Endothelial cell of umbilical vein (primary cell): ENCODE measurements around the gene INCENP.

ENCODE experiments used
- CTCF ChIP-seq, 2 donors: IDR thresholded peaks; 1 replicate in 1 of 2; 2 replicates in 1 of 2; pipeline ENCODE4 v1.5.1; 2011; ENCODE audit warnings: low read length in 2 of 2, mild to moderate bottlenecking in 2 of 2, moderate library complexity in 2 of 2, control low read depth in 1 of 2, inconsistent platforms in 1 of 2, low read depth in 1 of 2; ENCODE audit not compliant: insufficient read depth in 1 of 2; ENCODE audit errors: extremely low read depth in 1 of 2
- EZH2 ChIP-seq: IDR thresholded peaks from 2 replicates; pipeline ENCODE4 v1.6.1; 2012; ENCODE audit warnings: borderline replicate concordance, low read depth, mild to moderate bottlenecking, moderate library complexity, low read length, inconsistent platforms; ENCODE audit not compliant: severe bottlenecking
- JUN ChIP-seq: IDR thresholded peaks from 2 replicates; pipeline ENCODE4 v1.6.1; 2011; ENCODE audit warnings: borderline replicate concordance, low read depth; ENCODE audit not compliant: insufficient read length, insufficient read depth
- POLR2A ChIP-seq: IDR thresholded peaks from 2 replicates; pipeline ENCODE4 v1.6.1; 2012; ENCODE audit warnings: low read depth, mild to moderate bottlenecking, control low read depth, low read length
- POLR2AphosphoS5 ChIP-seq: IDR thresholded peaks from 2 replicates; pipeline ENCODE4 v1.6.1; 2012; ENCODE audit warnings: low read depth, mild to moderate bottlenecking, control low read depth, low read length, moderate library complexity; ENCODE audit not compliant: insufficient read depth

GRCh38 chr11:62152245-62153086 lies 28.7 kb downstream of the INCENP start:
- TF ChIP-seq EZH2 (no peak), CTCF (IDR thresholded peaks at IDR 0.05; ENCODE audit: extremely low read depth in 1 of 2, insufficient read depth in 1 of 2, low read depth in 1 of 2, low read length in 2 of 2) (no peak), POLR2A (no peak), JUN (no peak), POLR2AphosphoS5 (no peak)
